HG03571 (cell line): ENCODE results near the gene SUB1.

ENCODE experiments used
- ATAC-seq: cut with Tn5 transposase; IDR thresholded peaks from one replicate; pipeline ENCODE4 v1.9.1; 2021; ENCODE audit not compliant: unreplicated experiment

Gene SUB1

DNA sequence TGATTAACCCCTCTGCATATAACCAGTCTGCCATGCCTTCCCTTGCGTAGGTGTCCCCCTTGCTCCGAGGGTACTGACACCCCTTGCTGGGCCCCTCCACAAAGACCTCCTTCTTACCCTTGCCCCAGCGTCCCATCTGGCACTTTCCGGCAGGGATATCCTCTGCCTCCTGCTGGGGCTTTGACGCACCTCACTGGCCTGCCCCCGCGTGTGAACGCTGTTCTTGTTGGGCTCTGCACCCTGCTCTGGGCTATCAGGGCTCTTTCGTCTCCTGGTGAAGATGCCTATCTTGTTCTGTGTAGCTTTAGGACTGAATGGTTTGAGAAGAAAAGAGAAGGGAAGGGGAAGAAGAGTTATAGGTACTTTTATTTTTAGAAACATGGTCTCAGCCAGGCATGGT, 53.0 kb downstream of the SUB1 start:
- no peak for ATAC-seq

GRCh38 chr5:32639943-32640342, 54.6 kb downstream of the SUB1 start:
- no peak for ATAC-seq

- no peak for ATAC-seq
These were observed 57.1 kb downstream of the SUB1 start for GRCh38 chr5:32642276-32643002.

DNA sequence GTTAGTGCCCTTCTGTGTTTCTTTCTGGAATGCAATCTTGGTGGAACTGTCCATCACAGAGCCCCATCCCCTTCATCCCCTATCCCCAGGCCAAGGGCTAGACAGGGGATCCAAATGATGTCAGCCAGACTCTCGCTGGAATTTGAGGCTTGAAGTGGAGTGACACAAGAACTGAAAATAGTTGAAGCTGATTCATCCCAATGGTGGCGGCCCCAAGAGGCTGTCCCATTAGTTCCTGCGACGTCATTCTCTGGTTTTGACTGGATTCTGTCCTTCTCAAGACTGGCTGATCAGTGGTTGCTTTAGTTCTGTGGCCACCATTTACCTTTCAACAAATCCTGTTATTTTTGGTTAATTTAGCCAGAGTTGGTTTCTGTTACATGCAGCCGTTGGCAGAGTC, 59.9 kb downstream of the SUB1 start:
- ATAC-seq, result no peak

- ATAC-seq, result no peak
These were observed 61.0 kb downstream of the SUB1 start for GRCh38 chr5:32646061-32646969.

- ATAC-seq, result no peak
These were observed 65.7 kb downstream of the SUB1 start for GRCh38 chr5:32651088-32651487.

- ATAC-seq, result no peak
These were observed 66.3 kb downstream of the SUB1 start for GRCh38 chr5:32651638-32652037.
